Measurements from ENCODE around the gene LALBA.
"Not testable (repeated sequence)": the region's sequence is repeated elsewhere in the genome, so short reads cannot be mapped to it uniquely, and the experiment has no call there.

The LALBA gene

GRCh38 chr12:48525332-48525731 is 44.5 kb downstream of the LALBA start, which contains the start of gene OR8S1:
Gene OR8S1 (plus strand): TSS chr12:48525632. CDS start chr12:48525632, 0 bp downstream.
- Histone ChIP-seq H3K36me3 (replicated peaks) (no peaks in the 10 kb centered on the region), H3K27ac (no peak within 1 kb of the TSS), H3K27me3 (replicated peaks) (no peaks in the 10 kb centered on the region), H3K4me3 (ENCODE audit: low read depth, low read length) (no peak within 1 kb of the TSS)
- in situ Hi-C loops (cut with HindIII; ENCODE audit: low pct_ligation_motif_present, low sequenced_read_pairs), result no loop called here
- DNase-seq, result no peak
- TF ChIP-seq, protein P1, sequence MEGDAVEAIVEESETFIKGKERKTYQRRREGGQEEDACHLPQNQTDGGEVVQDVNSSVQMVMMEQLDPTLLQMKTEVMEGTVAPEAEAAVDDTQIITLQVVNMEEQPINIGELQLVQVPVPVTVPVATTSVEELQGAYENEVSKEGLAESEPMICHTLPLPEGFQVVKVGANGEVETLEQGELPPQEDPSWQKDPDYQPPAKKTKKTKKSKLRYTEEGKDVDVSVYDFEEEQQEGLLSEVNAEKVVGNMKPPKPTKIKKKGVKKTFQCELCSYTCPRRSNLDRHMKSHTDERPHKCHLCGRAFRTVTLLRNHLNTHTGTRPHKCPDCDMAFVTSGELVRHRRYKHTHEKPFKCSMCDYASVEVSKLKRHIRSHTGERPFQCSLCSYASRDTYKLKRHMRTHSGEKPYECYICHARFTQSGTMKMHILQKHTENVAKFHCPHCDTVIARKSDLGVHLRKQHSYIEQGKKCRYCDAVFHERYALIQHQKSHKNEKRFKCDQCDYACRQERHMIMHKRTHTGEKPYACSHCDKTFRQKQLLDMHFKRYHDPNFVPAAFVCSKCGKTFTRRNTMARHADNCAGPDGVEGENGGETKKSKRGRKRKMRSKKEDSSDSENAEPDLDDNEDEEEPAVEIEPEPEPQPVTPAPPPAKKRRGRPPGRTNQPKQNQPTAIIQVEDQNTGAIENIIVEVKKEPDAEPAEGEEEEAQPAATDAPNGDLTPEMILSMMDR (IDR thresholded peaks at IDR 0.05; ENCODE audit: low read depth, low read length, missing control alignments), result no peak

GRCh38 chr12:48520381-48520780 is 49.5 kb downstream of the LALBA start:
- H3K27ac ChIP-seq; H3K36me3 ChIP-seq (replicated peaks); H3K27me3 ChIP-seq (replicated peaks); DNase-seq; H3K4me3 ChIP-seq (ENCODE audit: low read depth, low read length); in situ Hi-C loops (cut with HindIII; ENCODE audit: low pct_ligation_motif_present, low sequenced_read_pairs): not testable (repeated sequence)
